ENCODE data around the gene APLP1.

Gene APLP1

GRCh38 chr19:35852029-35852780, 16.2 kb upstream of the APLP1 start, which contains the start of gene NPHS1:
NPHS1 (minus strand) TSS chr19:35852504; CDS start chr19:35851837, 667 bp downstream.
- DNase-seq (ENCODE audit: low spot score), result no peak

- DNase-seq (ENCODE audit: low spot score), result no peak
These were observed 15.2 kb upstream of the APLP1 start for GRCh38 chr19:35853038-35853756.

- peak; percentile 52 for DNase-seq (ENCODE audit: low spot score)
These were observed 11.7 kb upstream of the APLP1 start, which contains the start of gene KIRREL2 for GRCh38 chr19:35856546-35857149. KIRREL2 (plus strand) TSS chr19:35856911; CDS start chr19:35857120, 209 bp downstream.

- DNase-seq (ENCODE audit: low spot score), result no peak
These were observed 10.1 kb upstream of the APLP1 start for GRCh38 chr19:35858311-35858710.

- DNase-seq (ENCODE audit: low spot score), result no peak
These were observed 9.0 kb upstream of the APLP1 start for GRCh38 chr19:35859414-35859813.

- no peak for DNase-seq (ENCODE audit: low spot score)
These were observed 7.9 kb upstream of the APLP1 start for GRCh38 chr19:35860436-35860817.

- no peak for DNase-seq (ENCODE audit: low spot score)
These were observed 7.3 kb upstream of the APLP1 start for GRCh38 chr19:35860818-35861639.

GRCh38 chr19:35861640-35862160, 6.7 kb upstream of the APLP1 start:
- no peak for DNase-seq (ENCODE audit: low spot score)

GRCh38 chr19:35862528-35862927, 5.8 kb upstream of the APLP1 start:
- DNase-seq (ENCODE audit: low spot score), result no peak

- no peak for DNase-seq (ENCODE audit: low spot score)
These were observed 5.4 kb upstream of the APLP1 start for GRCh38 chr19:35863018-35863417.

GRCh38 chr19:35868823-35869326, 501 bp downstream of the APLP1 start:
- DNase-seq (ENCODE audit: low spot score), result no peak

- DNase-seq (ENCODE audit: low spot score), result peak; percentile 79
These were observed 1.2 kb downstream of the APLP1 start for GRCh38 chr19:35869327-35870123.

GRCh38 chr19:35870124-35870736, 1.9 kb downstream of the APLP1 start:
- DNase-seq (ENCODE audit: low spot score), result peak; percentile 41

- DNase-seq (ENCODE audit: low spot score), result no peak
These were observed 2.4 kb downstream of the APLP1 start for GRCh38 chr19:35870798-35871197.

- no peak for DNase-seq (ENCODE audit: low spot score)
These were observed 3.2 kb downstream of the APLP1 start for GRCh38 chr19:35871611-35872010.

GRCh38 chr19:35872180-35872579, 3.8 kb downstream of the APLP1 start:
- DNase-seq (ENCODE audit: low spot score), result no peak

GRCh38 chr19:35874392-35874930, 6.1 kb downstream of the APLP1 start:
- DNase-seq (ENCODE audit: low spot score), result no peak

- no peak for DNase-seq (ENCODE audit: low spot score)
These were observed 10.7 kb downstream of the APLP1 start for GRCh38 chr19:35879068-35879467.

GRCh38 chr19:35879770-35880317, 11.5 kb downstream of the APLP1 start:
- DNase-seq (ENCODE audit: low spot score), result peak; percentile 97
